ENCODE data around the gene SUV39H1. TPM values are rescaled to one million over a fixed set of nuclear protein-coding genes. Genes with fewer than 3 reads are reported as not detected.
A peak's percentile ranks its signal among the peaks of the same experiment; 100 is the strongest.

Gene SUV39H1
- total and polyA plus RNA-seq, 11 donors: 1.9 to 6.7 (median 3.6) TPM

DNA sequence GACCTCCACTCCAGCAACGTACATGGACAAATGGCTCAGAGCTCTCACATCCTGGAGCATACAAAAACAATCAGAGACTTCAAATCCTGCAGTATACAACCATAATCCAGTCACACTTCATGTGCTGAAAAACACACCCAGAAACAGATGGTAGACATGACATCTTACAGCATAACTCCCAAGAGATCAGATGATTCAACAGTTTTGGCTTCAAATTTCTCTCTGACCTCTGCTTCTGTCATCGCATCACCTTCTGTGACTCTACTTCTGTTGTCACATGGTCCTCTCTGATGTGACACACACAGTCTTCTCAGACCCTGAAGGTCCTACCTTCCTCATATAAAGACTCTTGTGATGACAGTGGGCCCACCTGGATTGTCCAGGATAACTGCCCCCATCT, 18.5 kb downstream of the SUV39H1 start:
- TF ChIP-seq POLR2A (IDR thresholded peaks at IDR 0.05): no peak
- TF ChIP-seq, protein P1, sequence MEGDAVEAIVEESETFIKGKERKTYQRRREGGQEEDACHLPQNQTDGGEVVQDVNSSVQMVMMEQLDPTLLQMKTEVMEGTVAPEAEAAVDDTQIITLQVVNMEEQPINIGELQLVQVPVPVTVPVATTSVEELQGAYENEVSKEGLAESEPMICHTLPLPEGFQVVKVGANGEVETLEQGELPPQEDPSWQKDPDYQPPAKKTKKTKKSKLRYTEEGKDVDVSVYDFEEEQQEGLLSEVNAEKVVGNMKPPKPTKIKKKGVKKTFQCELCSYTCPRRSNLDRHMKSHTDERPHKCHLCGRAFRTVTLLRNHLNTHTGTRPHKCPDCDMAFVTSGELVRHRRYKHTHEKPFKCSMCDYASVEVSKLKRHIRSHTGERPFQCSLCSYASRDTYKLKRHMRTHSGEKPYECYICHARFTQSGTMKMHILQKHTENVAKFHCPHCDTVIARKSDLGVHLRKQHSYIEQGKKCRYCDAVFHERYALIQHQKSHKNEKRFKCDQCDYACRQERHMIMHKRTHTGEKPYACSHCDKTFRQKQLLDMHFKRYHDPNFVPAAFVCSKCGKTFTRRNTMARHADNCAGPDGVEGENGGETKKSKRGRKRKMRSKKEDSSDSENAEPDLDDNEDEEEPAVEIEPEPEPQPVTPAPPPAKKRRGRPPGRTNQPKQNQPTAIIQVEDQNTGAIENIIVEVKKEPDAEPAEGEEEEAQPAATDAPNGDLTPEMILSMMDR (IDR thresholded peaks at IDR 0.05): no peak
- H3K4me3 ChIP-seq: no peak overlapping the region
- WGBS, 4 donors: 51 to 67% (median 66%) methylated on average over 2 of the region's 2 CpGs
- intact Hi-C loops (cut with DNase I): no loop called here
- ATAC-seq (peak in 2 of 4 donors; percentile 21 to 28), DNase-seq (no peak)
- peaks cover 0 to 9% (median 0%) of the 10 kb centered on the region in 12 donors for H3K4me1 ChIP-seq
- no peaks in the 10 kb centered on the region for H3K36me3 ChIP-seq
- H3K27ac ChIP-seq: no peak overlapping the region
- peaks cover 0 to 3% (median 0%) of the 10 kb centered on the region in 9 donors for H3K27me3 ChIP-seq
- no peaks in the 10 kb centered on the region for H3K9me3 ChIP-seq

DNA sequence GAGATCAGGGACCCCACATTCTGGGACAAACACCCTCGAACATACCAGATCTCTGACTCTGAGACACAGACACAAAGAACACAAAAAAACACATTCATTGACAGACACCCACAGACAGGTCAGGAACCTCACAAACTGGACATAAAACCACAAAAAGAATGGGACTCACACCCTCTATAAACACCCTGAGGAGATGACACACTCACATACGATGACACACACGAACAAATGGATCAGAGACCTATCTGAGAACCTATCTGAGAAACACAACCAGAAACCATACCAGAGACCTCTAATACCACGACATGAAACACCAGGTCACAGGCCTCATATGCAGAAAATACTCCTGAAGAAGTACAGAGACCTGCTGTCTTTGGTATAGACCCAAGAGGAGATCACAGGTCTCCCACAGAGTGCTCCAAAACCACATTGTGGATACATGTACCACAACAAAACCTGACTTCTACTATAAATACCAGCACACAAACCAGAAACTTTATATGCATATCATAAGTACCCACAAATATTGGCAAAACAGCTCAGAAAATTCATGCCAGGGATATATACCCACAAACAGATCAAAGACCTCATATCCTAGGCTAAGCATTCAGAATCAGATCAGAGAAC, 19.5 kb downstream of the SUV39H1 start:
- no peak overlapping the region for H3K4me3 ChIP-seq
- DNase-seq (no peak), ATAC-seq (no peak)
- intact Hi-C loops (cut with DNase I): no loop called here
- 62 to 86% (median 74%) methylated on average over 4 of the region's 4 CpGs for WGBS, 4 donors
- TF ChIP-seq POLR2A (IDR thresholded peaks at IDR 0.05): no peak
- TF ChIP-seq, protein P1 (IDR thresholded peaks at IDR 0.05): no peak
- no peak overlapping the region for H3K27ac ChIP-seq
- no peaks in the 10 kb centered on the region for H3K9me3 ChIP-seq
- H3K4me1 ChIP-seq: peaks cover 0 to 9% (median 0%) of the 10 kb centered on the region in 12 donors
- no peaks in the 10 kb centered on the region for H3K36me3 ChIP-seq
- no peaks in the 10 kb centered on the region for H3K27me3 ChIP-seq

DNA sequence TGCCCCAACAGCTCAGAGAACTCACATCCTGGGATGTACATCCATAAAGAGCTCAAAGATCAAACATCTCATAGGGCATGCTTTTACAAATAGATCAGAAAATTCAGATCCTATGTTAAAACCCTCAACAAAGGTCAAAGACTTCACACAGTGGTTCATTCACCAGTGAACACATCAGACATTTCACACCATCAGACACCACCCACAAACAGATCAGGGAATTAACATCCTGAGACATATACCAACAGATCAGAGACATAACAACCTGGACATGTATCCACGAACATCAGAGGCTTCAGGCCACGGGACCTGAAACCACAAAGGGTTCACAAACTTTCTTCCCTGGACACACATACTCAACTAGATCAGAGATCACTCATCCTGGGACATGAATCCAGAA, 23.4 kb downstream of the SUV39H1 start:
- intact Hi-C loops (cut with DNase I): no loop called here
- TF ChIP-seq, protein P1 (IDR thresholded peaks at IDR 0.05): no peak
- TF ChIP-seq POLR2A (IDR thresholded peaks at IDR 0.05): no peak

DNA sequence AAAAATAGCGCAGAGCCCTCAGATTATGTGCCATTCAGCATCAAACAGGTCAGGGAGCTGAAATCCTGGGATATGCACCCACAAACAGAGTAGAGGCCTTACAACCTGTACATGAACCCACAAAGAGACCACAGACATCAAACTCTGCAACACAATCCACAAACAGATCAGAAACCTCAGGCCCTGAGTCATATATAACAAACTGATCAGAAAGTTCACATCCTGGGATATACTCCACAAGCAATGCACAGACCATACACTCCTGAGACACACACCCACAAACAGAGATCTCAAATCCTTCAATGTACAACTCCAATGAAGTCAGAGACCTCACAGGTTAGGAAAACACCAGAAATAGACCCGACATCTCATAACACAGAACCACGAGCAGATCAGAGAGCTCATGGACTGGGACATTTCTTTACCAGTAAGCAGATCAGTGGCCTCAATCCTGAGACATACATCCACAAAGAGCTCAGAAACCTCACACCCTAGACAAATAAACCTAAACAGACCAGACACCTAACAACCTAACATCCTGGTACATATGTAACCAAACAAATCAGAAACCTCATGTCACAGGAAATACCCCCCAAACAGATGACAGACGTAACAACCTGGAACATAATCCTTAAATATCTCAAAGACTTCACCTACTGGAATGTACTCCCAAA, 24.2 kb downstream of the SUV39H1 start:
- Histone ChIP-seq H3K9me3 (peaks cover 0 to 4% (median 0%) of the 10 kb centered on the region in 12 donors), H3K4me3 (no peak overlapping the region), H3K27ac (no peak overlapping the region), H3K36me3 (no peaks in the 10 kb centered on the region), H3K4me1 (no peaks in the 10 kb centered on the region), H3K27me3 (peaks cover 0 to 4% (median 0%) of the 10 kb centered on the region in 9 donors)
- DNase-seq (no peak), ATAC-seq (no peak)
- TF ChIP-seq, protein P1 (IDR thresholded peaks at IDR 0.05): no peak
- TF ChIP-seq POLR2A (IDR thresholded peaks at IDR 0.05): no peak
- 50 to 89% (median 76%) methylated on average over 4 of the region's 4 CpGs for WGBS, 4 donors
- intact Hi-C loops (cut with DNase I): no loop called here

More for the DNA sequence above, 23.4 kb downstream of the SUV39H1 start:
- H3K4me1 ChIP-seq: no peaks in the 10 kb centered on the region
- H3K4me3 ChIP-seq: no peak overlapping the region
- H3K9me3 ChIP-seq: peaks cover 0 to 4% (median 0%) of the 10 kb centered on the region in 12 donors
- H3K36me3 ChIP-seq: no peaks in the 10 kb centered on the region
- peaks cover 0 to 4% (median 0%) of the 10 kb centered on the region in 9 donors for H3K27me3 ChIP-seq
- H3K27ac ChIP-seq: no peak overlapping the region
- 55 to 86% (median 66%) methylated on average over 2 of the region's 2 CpGs for WGBS, 4 donors
- DNase-seq (no peak), ATAC-seq (no peak)
